Thoracic aorta (tissue), 2 donors: Measurements from ENCODE around the gene SCN11A. TPM values are rescaled to one million over a fixed set of nuclear protein-coding genes. Genes with fewer than 3 reads are reported as not detected.

ENCODE experiments used
- ATAC-seq: fragments of 150-250 bp; one replicate; pipeline ENCODE4 v1.8.0; 2017; ENCODE audit warnings: low read depth; ENCODE audit not compliant: insufficient number of reproducible peaks, low FRiP score
- DNase-seq: peaks from one replicate; pipeline ENCODE4 v3.0.0-alpha.2; 2020; ENCODE audit warnings: low spot score
- H3K27ac ChIP-seq, 2 donors: fragments of 200-600 bp; sonication (generic); 1 replicate in 1 of 2; 2 replicates in 1 of 2; pipeline ENCODE4 v1.5.1; 2016; ENCODE audit warnings: mild to moderate bottlenecking in 2 of 2, moderate library complexity in 2 of 2
- H3K27me3 ChIP-seq: fragments of 200-600 bp; sonication (generic); replicated peaks from 2 replicates; pipeline ENCODE4 v1.6.0; 2016; ENCODE audit warnings: mild to moderate bottlenecking; ENCODE audit not compliant: insufficient read depth
- H3K36me3 ChIP-seq: fragments of 200-600 bp; sonication (generic); one replicate; pipeline ENCODE4 v1.5.1; 2016
- H3K4me1 ChIP-seq, 2 donors: fragments of 200-600 bp; sonication (generic); 1 replicate in 1 of 2; 2 replicates in 1 of 2; pipeline versions ENCODE4 v1.5.1 to v1.6.0; 2016; ENCODE audit warnings: low read depth in 2 of 2, mild to moderate bottlenecking in 1 of 2; ENCODE audit not compliant: control insufficient read depth in 1 of 2
- H3K4me3 ChIP-seq: fragments of 200-600 bp; sonication (generic); 2 replicates; pipeline ENCODE4 v1.5.1; 2016; ENCODE audit warnings: mild to moderate bottlenecking
- H3K9me3 ChIP-seq: fragments of 200-600 bp; sonication (generic); 2 replicates; pipeline ENCODE4 v1.5.1; 2016
- total RNA-seq, 2 donors: library from RNA; depleted of rRNA; stranded (reverse); fragments of >200 nt; gene quantifications; one replicate each; pipeline versions ENCODE4 v1.1.0 to v1.2.3, GENCODE V29; 2016
- TF ChIP-seq, protein P1 (sequence below): fragments of 200-600 bp; sonication (generic); IDR thresholded peaks from one replicate; pipeline ENCODE4 v1.5.1; 2019; ENCODE audit warnings: antibody characterized with exemption

Gene SCN11A
- total RNA-seq, 2 donors from 2014 or later: 0.07 TPM; not detected in 1

DNA sequence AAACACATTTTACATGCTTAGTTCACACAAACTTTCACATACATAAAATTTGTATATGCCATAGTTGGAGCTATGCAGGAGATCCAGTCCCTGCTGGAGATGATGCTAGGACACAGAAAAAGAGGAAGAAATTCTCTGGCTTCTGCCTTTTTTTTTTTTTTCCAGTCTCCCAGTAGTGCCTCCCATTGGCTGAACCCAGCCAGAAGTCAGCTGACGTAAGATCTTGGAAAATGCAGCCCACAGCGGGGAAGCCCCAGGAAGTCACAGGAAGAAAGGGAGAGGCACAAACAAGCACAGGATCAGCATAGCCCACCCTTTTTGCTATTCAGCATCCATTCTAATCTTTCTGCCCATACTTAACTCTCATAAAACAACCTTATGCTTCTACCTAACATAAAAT lies 38.5 kb downstream of the SCN11A start:
- DNase-seq (no peak), ATAC-seq (no peak)
- TF ChIP-seq, protein P1, sequence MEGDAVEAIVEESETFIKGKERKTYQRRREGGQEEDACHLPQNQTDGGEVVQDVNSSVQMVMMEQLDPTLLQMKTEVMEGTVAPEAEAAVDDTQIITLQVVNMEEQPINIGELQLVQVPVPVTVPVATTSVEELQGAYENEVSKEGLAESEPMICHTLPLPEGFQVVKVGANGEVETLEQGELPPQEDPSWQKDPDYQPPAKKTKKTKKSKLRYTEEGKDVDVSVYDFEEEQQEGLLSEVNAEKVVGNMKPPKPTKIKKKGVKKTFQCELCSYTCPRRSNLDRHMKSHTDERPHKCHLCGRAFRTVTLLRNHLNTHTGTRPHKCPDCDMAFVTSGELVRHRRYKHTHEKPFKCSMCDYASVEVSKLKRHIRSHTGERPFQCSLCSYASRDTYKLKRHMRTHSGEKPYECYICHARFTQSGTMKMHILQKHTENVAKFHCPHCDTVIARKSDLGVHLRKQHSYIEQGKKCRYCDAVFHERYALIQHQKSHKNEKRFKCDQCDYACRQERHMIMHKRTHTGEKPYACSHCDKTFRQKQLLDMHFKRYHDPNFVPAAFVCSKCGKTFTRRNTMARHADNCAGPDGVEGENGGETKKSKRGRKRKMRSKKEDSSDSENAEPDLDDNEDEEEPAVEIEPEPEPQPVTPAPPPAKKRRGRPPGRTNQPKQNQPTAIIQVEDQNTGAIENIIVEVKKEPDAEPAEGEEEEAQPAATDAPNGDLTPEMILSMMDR: no peak
- Histone ChIP-seq H3K4me3 (no peak overlapping the region), H3K27ac (no peak overlapping the region), H3K27me3 (no peaks in the 10 kb centered on the region), H3K4me1 (no peaks in the 10 kb centered on the region), H3K9me3 (no peaks in the 10 kb centered on the region), H3K36me3 (no peaks in the 10 kb centered on the region)

DNA sequence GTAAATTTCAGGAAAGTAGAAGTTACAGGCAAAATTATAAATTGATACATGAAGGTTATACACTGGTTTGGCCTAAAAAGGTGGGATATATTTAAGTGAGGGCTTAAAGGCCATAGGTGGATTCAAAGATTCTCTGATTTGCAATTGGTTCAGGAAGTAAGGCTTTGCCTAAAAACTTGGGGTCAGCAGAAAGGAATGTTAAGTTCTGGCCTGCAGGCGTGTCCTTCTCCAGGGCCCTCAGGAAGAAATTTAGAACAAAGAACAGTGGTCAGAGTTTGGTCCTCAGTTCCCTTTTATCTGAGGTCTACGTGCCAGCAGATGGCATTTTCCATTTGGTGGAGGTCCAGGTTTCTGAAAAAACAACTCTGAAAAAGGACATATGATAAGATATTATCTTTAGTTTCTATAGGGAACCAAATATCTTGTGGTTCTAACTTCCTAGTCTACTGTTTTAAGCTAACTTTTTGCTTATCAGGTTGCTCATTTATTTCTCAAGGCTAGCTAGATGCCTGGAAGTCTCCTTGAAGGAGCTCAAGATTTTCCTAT lies 40.5 kb downstream of the SCN11A start:
- Histone ChIP-seq H3K4me1 (no peaks in the 10 kb centered on the region), H3K27ac (no peak overlapping the region), H3K9me3 (no peaks in the 10 kb centered on the region), H3K4me3 (no peak overlapping the region), H3K36me3 (no peaks in the 10 kb centered on the region), H3K27me3 (no peaks in the 10 kb centered on the region)
- ATAC-seq (no peak), DNase-seq (no peak)
- TF ChIP-seq, protein P1: no peak

DNA sequence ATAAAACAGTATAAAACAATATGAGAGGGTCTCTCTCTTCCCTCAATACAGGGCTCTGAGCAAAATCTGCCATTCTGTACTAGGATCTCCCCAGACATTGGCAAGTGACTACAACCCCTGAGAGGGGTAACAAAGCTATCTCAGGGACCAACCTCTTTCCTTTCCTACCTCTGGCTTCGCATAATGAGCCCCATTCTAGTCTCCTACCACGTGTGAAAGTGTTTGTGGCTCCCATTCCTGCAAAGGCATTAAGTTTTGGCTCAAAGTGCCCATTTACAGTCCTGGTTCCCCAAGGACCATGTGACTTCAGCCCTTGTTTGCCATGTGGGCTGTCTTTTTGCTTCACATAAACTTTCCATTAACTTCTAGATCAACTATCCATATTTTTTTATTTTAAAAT lies 46.4 kb downstream of the SCN11A start:
- H3K9me3 ChIP-seq: no peaks in the 10 kb centered on the region
- no peaks in the 10 kb centered on the region for H3K4me1 ChIP-seq
- TF ChIP-seq, protein P1: no peak

More for the DNA sequence above, 46.4 kb downstream of the SCN11A start:
- DNase-seq (no peak), ATAC-seq (no peak)
- no peak overlapping the region for H3K4me3 ChIP-seq
- H3K27me3 ChIP-seq: no peaks in the 10 kb centered on the region
- H3K36me3 ChIP-seq: no peaks in the 10 kb centered on the region
- H3K27ac ChIP-seq: no peak overlapping the region

Other genes starting within 250 kb of the SCN11A start
- gene SCN10A, start 235.7 kb downstream of the SCN11A start, total RNA-seq: not detected
- gene WDR48, start 72 bp upstream of the SCN11A start, total RNA-seq: 10 to 100 TPM; 17.7 to 29.9 TPM
- 10 to 100 TPM; 59.3 to 84.6 TPM for gene GORASP1, start 55.7 kb upstream of the SCN11A start, total RNA-seq
- gene TTC21A, start 55.7 kb upstream of the SCN11A start, total RNA-seq: 10 to 100 TPM in 1 of 2 donors, 1 to 10 TPM in 1; 3.0 to 14.9 TPM
- gene CSRNP1, start 101.6 kb upstream of the SCN11A start, total RNA-seq: 100 to 1,000 TPM in 1 of 2 donors, 10 to 100 TPM in 1; 96.8 to 117 TPM
- gene XIRP1, start 140.7 kb upstream of the SCN11A start, total RNA-seq: 1 to 10 TPM in 1 of 2 donors, not detected in 1; 2.0 TPM
- gene CX3CR1, start 228.1 kb upstream of the SCN11A start, total RNA-seq: under 1 TPM; 0.28 to 0.54 TPM